ENCODE data around the gene MTPN. TPM values are rescaled to one million over a fixed set of nuclear protein-coding genes. Genes with fewer than 3 reads are reported as not detected.
A peak's percentile ranks its signal among the peaks of the same experiment; 100 is the strongest.

The MTPN gene
- total RNA-seq, 4 donors from 2014 or later, result 79.7 to 102 (median 85.6) TPM

GRCh38 chr7:135976312-135977006, 700 bp downstream of the MTPN start:
- ATAC-seq (ENCODE audit: low FRiP score), result peak; percentile 56
- no peak for DNase-seq (ENCODE audit: low spot score)
- no peak for TF ChIP-seq CTCF (IDR thresholded peaks at IDR 0.05)

- TF ChIP-seq CTCF (IDR thresholded peaks at IDR 0.05), result no peak
- DNase-seq (ENCODE audit: low spot score) (no peak), ATAC-seq (ENCODE audit: low FRiP score) (no peak)
Observed at GRCh38 chr7:135975166-135975565, 2.0 kb downstream of the MTPN start.

- DNase-seq (ENCODE audit: low spot score), result no peak
- TF ChIP-seq CTCF (IDR thresholded peaks at IDR 0.05), result no peak
- no peak for ATAC-seq (ENCODE audit: low FRiP score)
Observed at GRCh38 chr7:135974667-135975066, 2.5 kb downstream of the MTPN start.

- DNase-seq (ENCODE audit: low spot score) (no peak), ATAC-seq (ENCODE audit: low FRiP score) (no peak)
- no peak for TF ChIP-seq CTCF (IDR thresholded peaks at IDR 0.05)
Observed at GRCh38 chr7:135971366-135971725, 5.8 kb downstream of the MTPN start.

- DNase-seq (ENCODE audit: low spot score) (no peak), ATAC-seq (ENCODE audit: low FRiP score) (no peak)
- no peak for TF ChIP-seq CTCF (IDR thresholded peaks at IDR 0.05)
Observed at GRCh38 chr7:135970682-135971365, 6.3 kb downstream of the MTPN start.

- ATAC-seq (ENCODE audit: low FRiP score), result no peak
- no peak for TF ChIP-seq CTCF (IDR thresholded peaks at IDR 0.05)
- no peak for DNase-seq (ENCODE audit: low spot score)
Observed at GRCh38 chr7:135970045-135970444, 7.1 kb downstream of the MTPN start.

Measured in omental fat pad (tissue), 4 donors.